ENCODE data around the gene TANC1.

TANC1 gene

DNA sequence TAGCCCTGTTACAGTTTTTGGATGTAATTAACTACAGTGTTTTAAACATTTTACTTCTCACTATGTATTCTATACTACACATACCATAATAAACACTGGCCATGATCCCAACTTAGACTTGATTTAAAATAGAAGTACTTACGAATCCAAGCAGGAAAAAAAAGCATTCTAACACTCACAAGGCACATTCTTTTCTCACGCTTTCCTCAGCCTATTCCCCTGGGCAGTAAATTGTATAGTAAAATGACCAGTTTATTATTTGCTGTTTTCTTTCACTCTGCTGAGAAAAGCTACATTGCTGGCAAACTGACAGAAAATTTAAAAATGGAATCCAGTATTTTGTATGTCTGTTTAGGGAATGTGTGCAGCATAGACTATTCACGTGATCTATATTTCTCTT lies 2.8 kb upstream of the TANC1 start:
- H3K18ac ChIP-seq (ENCODE audit: low read length): no peak overlapping the region
- peak overlapping the region; percentile 92 for H2AFZ ChIP-seq (ENCODE audit: low read length)
- no peak overlapping the region for H3K9ac ChIP-seq (ENCODE audit: low read depth, low read length, poor library complexity)
- no peaks in the 10 kb centered on the region for H3K36me3 ChIP-seq (replicated peaks in 1 of 2; ENCODE audit: control insufficient read depth in 2 of 2, insufficient read depth in 2 of 2, low read length in 2 of 2)
- no peak overlapping the region for H3K4me2 ChIP-seq (ENCODE audit: insufficient read depth, low read length, poor library complexity, severe bottlenecking)
- H2BK15ac ChIP-seq (ENCODE audit: low read length): no peak overlapping the region
- no peak overlapping the region for H3K4ac ChIP-seq (ENCODE audit: low read length)
- no peak overlapping the region for H2BK120ac ChIP-seq (ENCODE audit: low read depth, low read length)
- H3K79me1 ChIP-seq (ENCODE audit: low read depth, low read length): no peaks in the 10 kb centered on the region
- H2BK5ac ChIP-seq (ENCODE audit: low read length): no peak overlapping the region
- H4K91ac ChIP-seq (ENCODE audit: low read depth, low read length, poor library complexity): no peak overlapping the region
- WGBS, 2 donors (ENCODE audit: extremely low coverage in 2 of 2, insufficient read length in 2 of 2, insufficient replicate concordance in 1 of 2): no CpG with 5 or more reads among the region's 3 CpGs
- H3K27me3 ChIP-seq (ENCODE audit: control insufficient read depth in 3 of 3, insufficient read depth in 3 of 3, low read depth in 1 of 3, low read length in 3 of 3): peaks cover 0 to 16% (median 8%) of the 10 kb centered on the region in 3 experiments
- peaks cover 6 to 21% of the 10 kb centered on the region in 2 donors for H3K4me1 ChIP-seq (ENCODE audit: control insufficient read depth in 2 of 2, insufficient read depth in 1 of 2, low read depth in 1 of 2, low read length in 2 of 2)
- H3K23ac ChIP-seq (ENCODE audit: low read depth, low read length, poor library complexity): no peak overlapping the region
- no peak overlapping the region for H2AK5ac ChIP-seq (ENCODE audit: low read depth, low read length)
- no peak for DNase-seq (ENCODE audit: low spot score)
- no peak overlapping the region for H2BK12ac ChIP-seq (ENCODE audit: low read length)
- H3K14ac ChIP-seq (ENCODE audit: low read length): no peak overlapping the region
- no peaks in the 10 kb centered on the region for H3K9me3 ChIP-seq (replicated peaks in 1 of 2; ENCODE audit: control insufficient read depth in 2 of 2, insufficient read depth in 1 of 2, low read depth in 1 of 2, low read length in 2 of 2)
- H3K4me3 ChIP-seq (ENCODE audit: low read length in 2 of 2): no peak overlapping the region
- H4K8ac ChIP-seq (ENCODE audit: low read depth, low read length): no peak overlapping the region
- no peak overlapping the region for H3K27ac ChIP-seq (replicated peaks; ENCODE audit: low read length)

DNA sequence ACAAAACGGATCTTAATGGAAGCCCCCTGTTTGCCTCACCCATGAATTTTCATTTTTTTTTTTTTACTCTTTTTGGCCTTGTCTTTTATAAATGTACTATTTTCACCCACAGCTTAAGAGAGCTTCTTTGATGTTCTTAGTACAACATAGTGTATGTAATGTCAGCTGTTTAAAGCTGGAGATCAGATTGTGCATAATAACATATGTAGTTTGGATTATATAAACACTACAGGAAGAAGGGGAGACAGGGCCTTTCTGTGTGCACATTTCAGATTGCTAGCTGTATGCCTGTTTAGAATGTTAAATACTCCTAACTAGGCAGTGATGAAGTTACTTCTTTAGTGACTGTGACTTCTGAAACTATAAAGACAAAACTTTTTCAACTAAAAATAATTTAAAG lies 2.1 kb upstream of the TANC1 start:
- H3K23ac ChIP-seq (ENCODE audit: low read depth, low read length, poor library complexity): no peak overlapping the region
- DNase-seq (ENCODE audit: low spot score): no peak
- H3K4me1 ChIP-seq (ENCODE audit: control insufficient read depth in 2 of 2, insufficient read depth in 1 of 2, low read depth in 1 of 2, low read length in 2 of 2): peaks cover 6 to 21% of the 10 kb centered on the region in 2 donors

DNA sequence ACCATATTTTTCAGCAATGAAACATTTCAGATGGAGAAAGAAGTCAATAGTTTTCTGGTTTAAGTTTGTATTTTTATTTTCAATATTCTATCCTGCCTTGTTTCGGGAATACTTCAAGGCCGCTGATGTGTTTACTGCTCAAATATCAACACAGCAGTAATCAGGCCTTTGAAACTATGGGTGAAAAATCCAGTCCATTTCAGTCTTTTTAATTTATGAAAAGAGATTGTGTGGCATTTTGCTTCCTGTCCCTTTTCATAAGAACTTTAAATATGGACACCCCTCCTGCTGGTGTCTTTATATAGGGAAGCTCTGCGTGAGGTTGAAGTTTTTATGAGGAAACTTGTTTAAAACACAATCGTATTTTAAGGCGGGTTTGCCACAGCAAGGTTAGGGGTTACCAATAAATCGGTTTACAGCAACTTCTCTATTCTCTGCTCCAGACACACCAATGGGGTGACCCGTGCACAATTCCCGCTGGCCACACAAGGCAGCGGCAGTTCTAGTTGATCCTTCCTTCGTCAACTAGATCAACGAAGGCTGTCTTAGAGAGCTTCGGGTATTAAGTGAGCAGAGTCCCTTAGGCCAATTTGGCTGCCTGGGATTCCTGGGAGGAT lies 1.2 kb upstream of the TANC1 start:
- H3K27ac ChIP-seq (replicated peaks; ENCODE audit: low read length): no peak overlapping the region
- H3K4me2 ChIP-seq (ENCODE audit: insufficient read depth, low read length, poor library complexity, severe bottlenecking): peak overlapping the region; percentile 99
- H3K4me1 ChIP-seq (ENCODE audit: control insufficient read depth in 2 of 2, insufficient read depth in 1 of 2, low read depth in 1 of 2, low read length in 2 of 2): peaks cover 6 to 21% of the 10 kb centered on the region in 2 donors
- H3K9me3 ChIP-seq (replicated peaks in 1 of 2; ENCODE audit: control insufficient read depth in 2 of 2, insufficient read depth in 1 of 2, low read depth in 1 of 2, low read length in 2 of 2): no peaks in the 10 kb centered on the region
- no peak overlapping the region for H2BK15ac ChIP-seq (ENCODE audit: low read length)
- no peak overlapping the region for H3K14ac ChIP-seq (ENCODE audit: low read length)
- H3K23ac ChIP-seq (ENCODE audit: low read depth, low read length, poor library complexity): no peak overlapping the region
- H2BK120ac ChIP-seq (ENCODE audit: low read depth, low read length): no peak overlapping the region
- peak overlapping the region; percentile 92 for H2AFZ ChIP-seq (ENCODE audit: low read length)
- no peak overlapping the region for H4K91ac ChIP-seq (ENCODE audit: low read depth, low read length, poor library complexity)
- no peak for DNase-seq (ENCODE audit: low spot score)
- H4K8ac ChIP-seq (ENCODE audit: low read depth, low read length): no peak overlapping the region
- H3K27me3 ChIP-seq (ENCODE audit: control insufficient read depth in 3 of 3, insufficient read depth in 3 of 3, low read depth in 1 of 3, low read length in 3 of 3): peaks cover 0 to 24% (median 8%) of the 10 kb centered on the region in 3 experiments
- H3K36me3 ChIP-seq (replicated peaks in 1 of 2; ENCODE audit: control insufficient read depth in 2 of 2, insufficient read depth in 2 of 2, low read length in 2 of 2): no peaks in the 10 kb centered on the region
- H3K9ac ChIP-seq (ENCODE audit: low read depth, low read length, poor library complexity): no peak overlapping the region
- peak overlapping the region in 1 of 2 donors; percentile 82 for H3K4me3 ChIP-seq (ENCODE audit: low read length in 2 of 2)
- H3K18ac ChIP-seq (ENCODE audit: low read length): no peak overlapping the region
- WGBS, 2 donors (ENCODE audit: extremely low coverage in 2 of 2, insufficient read length in 2 of 2, insufficient replicate concordance in 1 of 2): no CpG with 5 or more reads among the region's 12 CpGs
- H2BK12ac ChIP-seq (ENCODE audit: low read length): no peak overlapping the region
- no peak overlapping the region for H3K4ac ChIP-seq (ENCODE audit: low read length)
- no peaks in the 10 kb centered on the region for H3K79me1 ChIP-seq (ENCODE audit: low read depth, low read length)
- peak overlapping the region; percentile 0 for H2BK5ac ChIP-seq (ENCODE audit: low read length)
- no peak overlapping the region for H2AK5ac ChIP-seq (ENCODE audit: low read depth, low read length)

More for the DNA sequence above, 2.1 kb upstream of the TANC1 start:
- H3K27me3 ChIP-seq (ENCODE audit: control insufficient read depth in 3 of 3, insufficient read depth in 3 of 3, low read depth in 1 of 3, low read length in 3 of 3): peaks cover 0 to 21% (median 8%) of the 10 kb centered on the region in 3 experiments
- no peak overlapping the region for H3K4me2 ChIP-seq (ENCODE audit: insufficient read depth, low read length, poor library complexity, severe bottlenecking)
- no peak overlapping the region for H3K27ac ChIP-seq (replicated peaks; ENCODE audit: low read length)
- no peak overlapping the region for H4K8ac ChIP-seq (ENCODE audit: low read depth, low read length)
- H3K36me3 ChIP-seq (replicated peaks in 1 of 2; ENCODE audit: control insufficient read depth in 2 of 2, insufficient read depth in 2 of 2, low read length in 2 of 2): no peaks in the 10 kb centered on the region
- no peak overlapping the region for H3K14ac ChIP-seq (ENCODE audit: low read length)
- H2BK12ac ChIP-seq (ENCODE audit: low read length): no peak overlapping the region
- H2BK15ac ChIP-seq (ENCODE audit: low read length): no peak overlapping the region
- no peak overlapping the region for H3K18ac ChIP-seq (ENCODE audit: low read length)
- no CpG with 5 or more reads among the region's 1 CpG for WGBS, 2 donors (ENCODE audit: extremely low coverage in 2 of 2, insufficient read length in 2 of 2, insufficient replicate concordance in 1 of 2)
- H4K91ac ChIP-seq (ENCODE audit: low read depth, low read length, poor library complexity): no peak overlapping the region
- H3K79me1 ChIP-seq (ENCODE audit: low read depth, low read length): no peaks in the 10 kb centered on the region
- peak overlapping the region; percentile 92 for H2AFZ ChIP-seq (ENCODE audit: low read length)
- no peak overlapping the region for H2AK5ac ChIP-seq (ENCODE audit: low read depth, low read length)
- no peaks in the 10 kb centered on the region for H3K9me3 ChIP-seq (replicated peaks in 1 of 2; ENCODE audit: control insufficient read depth in 2 of 2, insufficient read depth in 1 of 2, low read depth in 1 of 2, low read length in 2 of 2)
- H2BK120ac ChIP-seq (ENCODE audit: low read depth, low read length): no peak overlapping the region
- no peak overlapping the region for H3K4ac ChIP-seq (ENCODE audit: low read length)
- no peak overlapping the region for H3K4me3 ChIP-seq (ENCODE audit: low read length in 2 of 2)
- no peak overlapping the region for H3K9ac ChIP-seq (ENCODE audit: low read depth, low read length, poor library complexity)
- H2BK5ac ChIP-seq (ENCODE audit: low read length): no peak overlapping the region

DNA sequence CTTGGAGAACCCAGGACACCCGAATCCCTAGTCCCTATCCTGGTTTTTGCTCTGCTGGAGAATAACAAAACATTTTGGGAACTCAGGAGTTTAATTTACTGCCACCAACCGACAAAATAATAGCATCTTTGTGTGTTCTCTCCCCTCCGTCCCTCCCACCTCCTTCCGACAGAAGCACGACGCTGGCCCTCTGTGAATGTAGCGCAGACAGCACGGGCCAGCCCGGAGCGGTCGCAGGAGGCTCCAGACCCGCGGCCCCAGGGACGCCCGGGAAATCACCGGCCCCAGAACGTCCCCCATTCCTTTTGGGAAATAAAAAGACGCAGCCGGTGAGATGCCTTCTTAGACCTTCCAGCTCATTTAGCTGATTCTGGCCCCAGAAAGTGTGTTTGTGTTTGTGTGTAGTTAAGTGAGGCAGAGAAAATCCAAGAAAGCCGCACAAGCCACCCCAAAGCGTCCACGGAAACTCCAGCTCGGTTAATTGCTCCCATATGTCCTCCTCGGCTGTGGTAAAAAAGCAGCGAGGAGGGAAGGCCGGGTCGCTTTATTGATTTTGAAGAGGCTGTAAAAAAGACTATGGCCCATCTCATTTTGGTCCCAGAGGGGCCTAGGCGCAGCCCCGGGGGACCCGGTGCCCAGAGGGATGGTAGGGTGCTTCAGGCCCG lies 577 bp upstream of the TANC1 start:
- Histone ChIP-seq H3K4me1 (ENCODE audit: control insufficient read depth in 2 of 2, insufficient read depth in 1 of 2, low read depth in 1 of 2, low read length in 2 of 2) (peaks cover 6 to 21% of the 10 kb centered on the region in 2 donors), H3K4ac (ENCODE audit: low read length) (no peak overlapping the region), H3K36me3 (replicated peaks in 1 of 2; ENCODE audit: control insufficient read depth in 2 of 2, insufficient read depth in 2 of 2, low read length in 2 of 2) (no peaks in the 10 kb centered on the region), H3K14ac (ENCODE audit: low read length) (no peak overlapping the region), H3K4me3 (ENCODE audit: low read length in 2 of 2) (peak overlapping the region; percentile 82 to 87), H3K9ac (ENCODE audit: low read depth, low read length, poor library complexity) (no peak overlapping the region), H2BK120ac (ENCODE audit: low read depth, low read length) (no peak overlapping the region), H2BK5ac (ENCODE audit: low read length) (peak overlapping the region; percentile 0), H2BK12ac (ENCODE audit: low read length) (no peak overlapping the region), H3K27ac (replicated peaks; ENCODE audit: low read length) (peak overlapping the region; percentile 70), H4K8ac (ENCODE audit: low read depth, low read length) (no peak overlapping the region), H3K9me3 (replicated peaks in 1 of 2; ENCODE audit: control insufficient read depth in 2 of 2, insufficient read depth in 1 of 2, low read depth in 1 of 2, low read length in 2 of 2) (no peaks in the 10 kb centered on the region), H2AFZ (ENCODE audit: low read length) (peak overlapping the region; percentile 92), H3K18ac (ENCODE audit: low read length) (peak overlapping the region; percentile 92), H2BK15ac (ENCODE audit: low read length) (no peak overlapping the region), H3K4me2 (ENCODE audit: insufficient read depth, low read length, poor library complexity, severe bottlenecking) (peak overlapping the region; percentile 99), H3K27me3 (ENCODE audit: control insufficient read depth in 3 of 3, insufficient read depth in 3 of 3, low read depth in 1 of 3, low read length in 3 of 3) (peaks cover 0 to 26% (median 8%) of the 10 kb centered on the region in 3 experiments), H3K79me1 (ENCODE audit: low read depth, low read length) (no peaks in the 10 kb centered on the region), H4K91ac (ENCODE audit: low read depth, low read length, poor library complexity) (no peak overlapping the region), H2AK5ac (ENCODE audit: low read depth, low read length) (no peak overlapping the region), H3K23ac (ENCODE audit: low read depth, low read length, poor library complexity) (no peak overlapping the region)
- DNase-seq (ENCODE audit: low spot score): peak; percentile 58
- no CpG with 5 or more reads among the region's 31 CpGs for WGBS, 2 donors (ENCODE audit: extremely low coverage in 2 of 2, insufficient read length in 2 of 2, insufficient replicate concordance in 1 of 2)
